Skeletal muscle tissue (tissue), 4 donors: ENCODE results near the gene MAN2C1. TPM values are rescaled to one million over a fixed set of nuclear protein-coding genes. Genes with fewer than 3 reads are reported as not detected.
"Not testable (repeated sequence)": the region's sequence is repeated elsewhere in the genome, so short reads cannot be mapped to it uniquely, and the experiment has no call there.

Experiments used
- H3K27ac ChIP-seq: one replicate; pipeline ENCODE4 v1.7.0; 2013; ENCODE audit warnings: mild to moderate bottlenecking, low read depth, low read length, inconsistent platforms
- H3K27me3 ChIP-seq, 3 donors: one replicate each; pipeline ENCODE4 v1.7.0; 2013; ENCODE audit warnings: low read length in 3 of 3; ENCODE audit not compliant: control insufficient read depth in 3 of 3, insufficient read depth in 3 of 3
- H3K36me3 ChIP-seq, 3 donors: one replicate each; pipeline ENCODE4 v1.7.0; 2013; ENCODE audit warnings: low read length in 3 of 3; ENCODE audit not compliant: control insufficient read depth in 3 of 3, insufficient read depth in 3 of 3
- H3K4me1 ChIP-seq, 3 donors: one replicate each; pipeline ENCODE4 v1.7.0; 2013; ENCODE audit warnings: low read length in 3 of 3, mild to moderate bottlenecking in 3 of 3; ENCODE audit not compliant: control insufficient read depth in 3 of 3, insufficient read depth in 3 of 3
- H3K4me3 ChIP-seq, 3 donors: one replicate each; pipeline ENCODE4 v1.7.0; 2013; ENCODE audit warnings: low read length in 3 of 3
- H3K9ac ChIP-seq, 3 donors: one replicate each; pipeline ENCODE4 v1.7.0; 2013; ENCODE audit warnings: low read length in 3 of 3, mild to moderate bottlenecking in 3 of 3, moderate library complexity in 2 of 3, low read depth in 1 of 3
- H3K9me3 ChIP-seq, 3 donors: one replicate each; pipeline ENCODE4 v1.7.0; 2013; ENCODE audit warnings: low read length in 3 of 3; ENCODE audit not compliant: control insufficient read depth in 3 of 3
- total RNA-seq: library from RNA; depleted of rRNA; stranded (reverse); fragments of >200 nt; gene quantifications from one replicate; pipeline ENCODE4 v1.2.3, GENCODE V29; 2014
- donor health status: Osteomylitis.

MAN2C1 gene
- total RNA-seq, 1 donor from 2014 or later, result 80.4 TPM

DNA sequence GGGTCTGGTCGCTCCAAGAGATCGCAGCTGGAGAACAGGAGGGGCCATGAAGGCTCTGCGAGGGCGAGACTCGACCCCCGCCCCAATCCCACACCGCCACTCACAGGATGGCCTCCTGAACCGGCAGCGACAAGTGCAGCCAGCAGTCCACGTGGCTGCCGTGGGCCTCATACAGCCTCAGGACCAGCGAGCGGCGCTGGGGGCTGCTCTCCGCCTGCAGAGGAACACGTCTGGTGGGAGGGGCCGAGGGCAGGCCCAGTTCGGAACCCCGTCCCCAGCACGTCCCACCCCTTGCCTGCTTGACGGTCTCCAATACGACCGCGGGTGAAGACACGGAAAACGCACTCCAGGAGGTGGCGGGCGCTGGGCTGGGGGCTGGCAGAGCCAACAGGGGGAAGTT, 12.4 kb downstream of the MAN2C1 start:
- H3K4me1 ChIP-seq, result no peaks in the 10 kb centered on the region
- no peak overlapping the region for H3K9ac ChIP-seq
- no peaks in the 10 kb centered on the region for H3K9me3 ChIP-seq
- no peak overlapping the region for H3K27ac ChIP-seq
- no peak overlapping the region for H3K4me3 ChIP-seq
- H3K36me3 ChIP-seq, result peaks cover 38 to 57% (median 51%) of the 10 kb centered on the region in 3 donors
- H3K27me3 ChIP-seq, result no peaks in the 10 kb centered on the region

DNA sequence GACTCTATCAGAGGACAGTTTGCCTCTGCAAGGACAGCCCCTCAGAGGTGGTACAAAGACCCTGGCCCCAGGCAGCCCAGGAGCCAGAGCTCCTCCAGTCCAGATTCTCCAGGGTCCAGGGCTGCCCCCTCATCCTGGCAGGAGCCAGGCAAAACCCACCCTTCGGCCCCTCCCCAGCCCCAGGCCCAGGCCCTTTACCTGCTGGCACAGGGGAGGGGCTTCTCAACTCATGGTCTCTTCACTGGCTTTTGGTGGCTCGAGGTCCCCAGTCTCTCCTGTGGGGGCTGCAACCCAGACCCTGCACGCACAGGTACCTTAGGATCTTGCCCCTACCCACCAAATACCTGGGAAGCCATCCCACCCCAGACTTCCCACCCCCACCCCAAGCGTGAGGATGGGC, 13.0 kb downstream of the MAN2C1 start:
- Histone ChIP-seq H3K27me3 (no peaks in the 10 kb centered on the region), H3K4me3 (no peak overlapping the region), H3K4me1 (peaks cover 0 to 1% (median 0%) of the 10 kb centered on the region in 3 donors), H3K27ac (no peak overlapping the region), H3K36me3 (peaks cover 31 to 52% (median 44%) of the 10 kb centered on the region in 3 donors), H3K9me3 (no peaks in the 10 kb centered on the region), H3K9ac (no peak overlapping the region)

DNA sequence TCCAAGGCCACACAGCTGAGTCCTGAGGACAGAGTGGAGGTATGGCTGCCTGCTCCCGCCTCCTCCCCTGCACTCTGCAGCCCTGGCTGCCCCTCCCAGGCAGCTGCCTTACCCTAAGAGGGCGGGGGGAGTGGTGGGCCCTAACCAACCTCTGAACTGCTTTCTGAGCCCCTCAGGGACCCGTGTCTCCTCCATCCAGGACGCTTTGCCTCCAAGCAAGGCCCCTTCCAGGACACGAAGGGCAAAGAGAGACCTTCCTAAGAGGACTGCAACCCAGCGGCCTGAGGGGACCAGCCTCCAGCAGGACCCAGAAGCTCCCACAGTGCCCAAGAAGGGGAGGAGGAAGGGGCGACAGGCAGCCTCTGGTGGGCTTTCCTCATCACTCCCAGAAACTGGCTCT, 14.0 kb downstream of the MAN2C1 start:
- Histone ChIP-seq H3K27ac (no peak overlapping the region), H3K4me1 (peaks cover 0 to 4% (median 2%) of the 10 kb centered on the region in 3 donors), H3K36me3 (peaks cover 26 to 44% (median 37%) of the 10 kb centered on the region in 3 donors), H3K9me3 (no peaks in the 10 kb centered on the region), H3K27me3 (no peaks in the 10 kb centered on the region), H3K4me3 (no peak overlapping the region), H3K9ac (no peak overlapping the region)

DNA sequence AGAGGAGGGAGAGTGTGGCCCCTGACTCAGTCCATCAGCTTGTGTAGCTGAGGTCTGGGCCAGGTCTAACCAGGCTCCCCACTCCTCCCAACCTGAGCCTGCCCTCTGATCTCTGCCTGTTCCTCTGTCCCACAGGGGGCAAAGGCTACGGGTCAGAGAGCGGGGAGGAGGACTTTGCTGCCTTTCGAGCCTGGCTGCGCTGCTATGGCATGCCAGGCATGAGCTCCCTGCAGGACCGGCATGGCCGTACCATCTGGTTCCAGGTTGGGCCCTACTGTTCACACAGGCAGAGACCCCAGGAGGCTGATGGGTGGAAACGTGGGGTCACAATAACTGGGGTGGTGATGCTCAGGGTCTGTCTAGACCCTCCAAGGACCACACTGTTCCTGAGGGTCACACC, 14.8 kb downstream of the MAN2C1 start:
- Histone ChIP-seq H3K27me3 (no peaks in the 10 kb centered on the region), H3K9ac (no peak overlapping the region), H3K36me3 (peaks cover 22 to 36% (median 30%) of the 10 kb centered on the region in 3 donors), H3K4me3 (no peak overlapping the region), H3K27ac (no peak overlapping the region), H3K4me1 (peaks cover 6 to 7% (median 6%) of the 10 kb centered on the region in 3 donors), H3K9me3 (no peaks in the 10 kb centered on the region)

DNA sequence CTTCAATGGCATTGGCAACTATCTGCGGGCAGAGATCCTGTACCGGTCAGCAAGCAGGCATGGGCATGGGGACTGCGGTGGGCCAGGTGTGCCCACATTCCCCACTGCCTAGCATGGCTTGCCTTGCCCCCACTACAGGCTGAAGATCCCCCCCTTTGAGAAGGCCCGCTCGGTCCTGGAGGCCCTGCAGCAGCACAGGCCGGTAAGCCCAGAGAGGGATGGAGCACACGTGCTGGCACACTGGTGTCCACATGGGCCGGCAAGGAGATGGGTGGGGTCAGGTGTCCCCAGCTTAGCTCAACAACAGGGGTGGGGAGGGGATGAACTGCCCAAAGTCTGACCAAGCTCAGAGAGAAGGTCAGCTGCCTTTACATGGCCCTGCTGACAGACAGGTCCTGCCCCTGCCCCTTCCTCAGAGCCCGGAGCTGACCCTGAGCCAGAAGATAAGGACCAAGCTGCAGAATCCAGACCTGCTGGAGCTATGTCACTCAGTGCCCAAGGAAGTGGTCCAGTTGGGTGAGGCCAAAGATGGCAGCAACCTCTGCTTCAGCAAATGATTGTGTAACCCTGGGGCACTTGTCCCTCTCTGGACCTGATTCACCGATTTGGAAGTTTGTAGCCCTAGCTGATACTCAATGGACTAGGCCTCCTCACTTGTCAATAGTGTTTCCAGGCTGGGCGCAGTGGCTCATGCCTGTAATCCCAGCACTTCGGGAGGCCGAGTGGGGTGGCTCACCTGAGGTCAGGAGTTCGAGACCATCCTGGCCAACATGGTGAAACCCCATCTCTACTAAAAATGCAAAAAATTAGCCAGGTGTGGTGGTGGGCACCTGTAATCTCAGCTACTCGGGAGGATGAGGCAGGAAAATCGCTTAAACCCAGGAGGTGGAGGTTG, 16.0 kb downstream of the MAN2C1 start:
- Histone ChIP-seq H3K4me3 (no peak overlapping the region), H3K4me1 (peaks cover 6 to 14% (median 10%) of the 10 kb centered on the region in 3 donors), H3K9me3 (no peaks in the 10 kb centered on the region), H3K27ac (no peak overlapping the region), H3K9ac (no peak overlapping the region), H3K27me3 (no peaks in the 10 kb centered on the region), H3K36me3 (peaks cover 17 to 28% (median 22%) of the 10 kb centered on the region in 3 donors)

DNA sequence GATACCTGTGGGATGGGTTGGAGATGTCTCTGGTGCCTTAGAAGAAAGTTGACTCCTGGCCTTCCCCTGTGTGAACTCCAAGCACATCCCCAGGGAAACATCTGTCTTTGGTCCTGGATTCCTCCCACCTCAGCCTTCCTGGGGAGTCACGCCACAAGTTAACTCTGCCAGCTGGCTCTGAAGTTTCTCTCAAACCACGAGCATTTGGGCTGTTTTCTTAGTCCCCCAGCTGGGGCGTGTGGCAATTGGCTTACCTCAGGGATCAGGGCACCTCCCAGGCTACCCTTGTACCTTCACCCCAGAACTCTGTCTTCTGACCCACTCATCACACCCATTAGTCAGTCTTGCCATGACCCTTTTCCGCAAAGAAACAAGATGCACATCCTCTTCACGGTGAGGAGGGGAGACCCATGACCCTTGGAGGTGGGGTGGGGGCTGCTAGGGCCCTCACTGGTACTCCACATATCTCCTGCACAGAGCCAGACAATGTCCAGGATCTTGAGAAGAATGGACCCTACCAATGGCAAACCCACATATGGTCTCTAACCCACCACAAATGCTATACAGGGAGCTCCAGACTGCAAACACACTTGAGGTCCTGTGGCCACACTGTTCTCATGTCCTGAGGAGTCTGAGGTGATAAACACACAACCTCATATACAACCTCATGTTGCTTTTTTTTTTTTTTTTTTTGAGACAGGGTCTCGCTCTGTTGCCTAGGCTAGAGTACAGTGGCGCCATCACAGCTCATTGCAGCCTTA, 17.6 kb downstream of the MAN2C1 start:
- Histone ChIP-seq H3K9ac (no peak overlapping the region), H3K27me3 (no peaks in the 10 kb centered on the region), H3K4me3 (no peak overlapping the region), H3K9me3 (no peaks in the 10 kb centered on the region), H3K27ac (no peak overlapping the region), H3K36me3 (peaks cover 10 to 14% (median 10%) of the 10 kb centered on the region in 3 donors), H3K4me1 (peaks cover 8 to 22% (median 10%) of the 10 kb centered on the region in 3 donors)

DNA sequence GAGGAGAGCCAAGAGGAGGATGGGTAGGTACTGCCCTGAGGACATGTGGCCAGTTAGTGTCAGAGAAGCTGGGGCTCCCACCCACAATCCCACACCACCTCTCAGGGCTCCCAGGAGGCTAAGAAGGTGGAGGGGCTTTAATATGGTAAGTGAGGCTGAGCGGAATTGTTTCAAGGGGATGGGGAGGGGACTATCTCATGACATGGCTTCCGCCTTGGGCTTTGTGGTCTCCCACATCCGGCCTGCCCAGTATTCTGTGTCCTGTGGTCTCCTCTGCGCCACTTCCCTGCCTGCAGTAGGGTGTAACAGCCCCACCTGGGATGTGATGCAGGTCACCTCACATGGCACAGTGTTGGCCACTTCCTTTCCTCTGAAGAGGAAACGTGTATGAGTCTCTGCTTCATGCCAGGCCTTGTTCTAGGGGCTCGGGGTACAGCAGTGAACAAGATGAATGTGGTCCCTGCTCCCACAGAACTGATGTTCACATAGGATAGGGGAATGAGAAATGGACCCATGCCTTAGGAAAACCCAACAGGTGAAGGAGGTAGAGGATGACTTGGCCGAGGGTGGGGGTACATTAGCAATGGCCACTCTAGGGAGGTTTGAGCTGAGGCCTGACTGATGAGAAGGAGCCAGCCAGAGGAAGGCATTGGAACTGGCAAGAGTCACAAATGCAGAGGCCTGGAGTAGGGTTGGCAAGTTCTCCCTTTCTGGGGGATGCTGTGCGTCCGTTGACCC, 18.4 kb downstream of the MAN2C1 start:
- no peaks in the 10 kb centered on the region for H3K27me3 ChIP-seq
- H3K36me3 ChIP-seq, result peaks cover 6 to 9% (median 8%) of the 10 kb centered on the region in 3 donors
- H3K27ac ChIP-seq, result no peak overlapping the region
- H3K9ac ChIP-seq, result no peak overlapping the region
- H3K4me3 ChIP-seq, result no peak overlapping the region
- H3K4me1 ChIP-seq, result peaks cover 8 to 22% (median 10%) of the 10 kb centered on the region in 3 donors
- no peaks in the 10 kb centered on the region for H3K9me3 ChIP-seq

DNA sequence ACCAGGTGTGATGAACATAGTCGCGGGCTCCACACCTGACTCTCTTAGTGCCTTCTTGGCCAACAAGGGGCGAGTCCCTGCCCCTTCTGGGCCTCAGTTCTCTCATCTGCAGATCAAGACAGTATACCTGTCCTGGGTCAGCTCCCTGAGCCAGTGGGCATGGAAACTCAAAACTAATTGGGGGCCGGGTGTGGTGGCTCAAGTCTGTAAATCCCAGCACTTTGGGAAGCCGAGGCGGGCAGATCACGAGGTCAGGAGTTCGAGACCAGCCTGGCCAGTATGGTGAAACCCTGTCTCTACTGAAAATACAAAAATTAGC, 19.1 kb downstream of the MAN2C1 start:
- not testable (repeated sequence) for H3K27ac ChIP-seq

DNA sequence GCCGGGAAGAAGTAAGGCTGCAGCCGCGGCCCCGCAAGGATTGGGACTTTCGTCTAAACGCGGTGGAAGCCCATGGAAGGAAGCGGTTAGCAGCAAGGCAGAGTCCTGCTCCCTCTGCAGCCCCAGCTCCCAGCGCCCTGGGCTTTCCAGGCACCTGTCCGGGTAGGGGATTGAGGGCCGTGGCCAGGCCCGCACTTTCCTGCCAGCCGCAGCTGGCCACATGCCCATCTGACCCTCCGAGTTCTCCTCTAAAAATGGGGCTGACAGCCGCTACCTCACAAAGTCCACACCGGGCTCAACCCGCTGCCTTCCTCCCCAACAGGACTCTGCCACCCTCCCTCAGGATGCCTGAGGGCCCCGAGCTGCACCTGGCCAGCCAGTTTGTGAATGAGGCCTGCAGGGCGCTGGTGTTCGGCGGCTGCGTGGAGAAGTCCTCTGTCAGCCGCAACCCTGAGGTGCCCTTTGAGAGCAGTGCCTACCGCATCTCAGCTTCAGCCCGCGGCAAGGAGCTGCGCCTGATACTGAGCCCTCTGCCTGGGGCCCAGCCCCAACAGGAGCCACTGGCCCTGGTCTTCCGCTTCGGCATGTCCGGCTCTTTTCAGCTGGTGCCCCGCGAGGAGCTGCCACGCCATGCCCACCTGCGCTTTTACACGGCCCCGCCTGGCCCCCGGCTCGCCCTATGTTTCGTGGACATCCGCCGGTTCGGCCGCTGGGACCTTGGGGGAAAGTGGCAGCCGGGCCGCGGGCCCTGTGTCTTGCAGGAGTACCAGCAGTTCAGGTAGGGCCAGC, 19.7 kb downstream of the MAN2C1 start:
- H3K27ac ChIP-seq, result no peak overlapping the region
- H3K9ac ChIP-seq, result peak overlapping the region; percentile 72 to 92 (median 92)
- H3K4me1 ChIP-seq, result peaks cover 8 to 22% (median 10%) of the 10 kb centered on the region in 3 donors
- peaks cover 0 to 3% (median 0%) of the 10 kb centered on the region in 3 donors for H3K36me3 ChIP-seq
- peak overlapping the region; percentile 77 to 92 (median 88) for H3K4me3 ChIP-seq
- no peaks in the 10 kb centered on the region for H3K27me3 ChIP-seq
- H3K9me3 ChIP-seq, result no peaks in the 10 kb centered on the region

More for the DNA sequence above, 19.1 kb downstream of the MAN2C1 start:
- H3K9me3 ChIP-seq, H3K27me3 ChIP-seq, H3K36me3 ChIP-seq, H3K4me3 ChIP-seq: not testable (repeated sequence)
- Histone ChIP-seq H3K4me1 (peaks cover 8 to 22% (median 10%) of the 10 kb centered on the region in 3 donors), H3K9ac (peak overlapping the region in 1 of 3 donors; percentile 92)
